ENCODE measurements around the gene MGMT.

DNA sequence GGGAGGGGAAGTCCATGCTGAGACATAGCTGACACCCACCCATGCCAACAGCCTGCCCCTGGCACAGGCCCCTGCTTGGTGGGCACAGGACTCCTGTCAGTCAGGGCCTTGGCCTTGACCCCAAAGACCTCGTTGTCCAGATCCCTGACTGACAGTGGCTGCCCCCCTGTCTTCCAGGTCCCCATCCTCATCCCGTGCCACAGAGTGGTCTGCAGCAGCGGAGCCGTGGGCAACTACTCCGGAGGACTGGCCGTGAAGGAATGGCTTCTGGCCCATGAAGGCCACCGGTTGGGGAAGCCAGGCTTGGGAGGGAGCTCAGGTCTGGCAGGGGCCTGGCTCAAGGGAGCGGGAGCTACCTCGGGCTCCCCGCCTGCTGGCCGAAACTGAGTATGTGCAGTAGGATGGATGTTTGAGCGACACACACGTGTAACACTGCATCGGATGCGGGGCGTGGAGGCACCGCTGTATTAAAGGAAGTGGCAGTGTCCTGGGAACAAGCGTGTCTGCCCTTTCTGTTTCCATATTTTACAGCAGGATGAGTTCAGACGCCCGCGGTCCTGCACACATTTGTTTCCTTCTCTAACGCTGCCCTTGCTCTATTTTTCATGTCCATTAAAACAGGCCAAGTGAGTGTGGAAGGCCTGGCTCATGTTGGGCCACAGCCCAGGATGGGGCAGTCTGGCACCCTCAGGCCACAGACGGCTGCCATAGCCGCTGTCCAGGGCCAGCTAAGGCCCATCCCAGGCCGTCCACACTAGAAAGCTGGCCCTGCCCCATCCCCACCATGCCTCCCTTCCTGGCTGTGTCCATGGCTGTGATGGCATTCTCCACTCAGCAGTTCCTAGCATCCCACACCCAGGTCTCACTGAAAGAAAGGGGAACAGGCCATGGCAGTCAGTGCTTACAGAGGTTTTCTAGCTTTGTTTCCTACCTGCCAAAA lies 299.8 kb downstream of the MGMT start:
- TF ChIP-seq, protein P1, sequence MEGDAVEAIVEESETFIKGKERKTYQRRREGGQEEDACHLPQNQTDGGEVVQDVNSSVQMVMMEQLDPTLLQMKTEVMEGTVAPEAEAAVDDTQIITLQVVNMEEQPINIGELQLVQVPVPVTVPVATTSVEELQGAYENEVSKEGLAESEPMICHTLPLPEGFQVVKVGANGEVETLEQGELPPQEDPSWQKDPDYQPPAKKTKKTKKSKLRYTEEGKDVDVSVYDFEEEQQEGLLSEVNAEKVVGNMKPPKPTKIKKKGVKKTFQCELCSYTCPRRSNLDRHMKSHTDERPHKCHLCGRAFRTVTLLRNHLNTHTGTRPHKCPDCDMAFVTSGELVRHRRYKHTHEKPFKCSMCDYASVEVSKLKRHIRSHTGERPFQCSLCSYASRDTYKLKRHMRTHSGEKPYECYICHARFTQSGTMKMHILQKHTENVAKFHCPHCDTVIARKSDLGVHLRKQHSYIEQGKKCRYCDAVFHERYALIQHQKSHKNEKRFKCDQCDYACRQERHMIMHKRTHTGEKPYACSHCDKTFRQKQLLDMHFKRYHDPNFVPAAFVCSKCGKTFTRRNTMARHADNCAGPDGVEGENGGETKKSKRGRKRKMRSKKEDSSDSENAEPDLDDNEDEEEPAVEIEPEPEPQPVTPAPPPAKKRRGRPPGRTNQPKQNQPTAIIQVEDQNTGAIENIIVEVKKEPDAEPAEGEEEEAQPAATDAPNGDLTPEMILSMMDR (conservative IDR thresholded peaks at IDR 0.05), result no peak
- no peak for TF ChIP-seq EZH2 (IDR thresholded peaks at IDR 0.05; ENCODE audit: low read depth)

Measured in PC-9 (cell line).